B cell (primary cell): ENCODE results near the gene GAB3. TPM values are rescaled to one million over a fixed set of nuclear protein-coding genes. Genes with fewer than 3 reads are reported as not detected.

Source experiments
- ATAC-seq: fragments of 200-7000 bp; cut with Tn5 transposase; one replicate; pipeline ENCODE4 v1.10.0; 2021; ENCODE audit warnings: low read depth, mild to moderate bottlenecking, moderate number of reproducible peaks, moderate library complexity
- CTCF ChIA-PET: fragments of 350-600 bp; sonication (Branson Sonifier 250); formaldehyde crosslinking; loops from one replicate; lab custom pipeline; 2021; ENCODE audit warnings: antibody characterized with exemption, inconsistent platforms; lab: Charles Lee
- POLR2A ChIA-PET: fragments of 350-600 bp; sonication (Branson Sonifier 250); formaldehyde crosslinking; loops from one replicate; lab custom pipeline; 2021; ENCODE audit warnings: antibody characterized with exemption; lab: Charles Lee
- DNase-seq: peaks from one replicate; pipeline ENCODE4 v3.0.0; 2013
- H2AFZ ChIP-seq: 2 replicates; pipeline ENCODE4 v1.6.1; 2012; ENCODE audit warnings: mild to moderate bottlenecking, low read depth, low read length; ENCODE audit not compliant: insufficient read depth, poor library complexity, severe bottlenecking
- H3K27ac ChIP-seq, 2 donors: 1 replicate in 1 of 2; 2 replicates in 1 of 2; pipeline ENCODE4 v1.5.1; 2012 to 2013; ENCODE audit warnings: low read length in 2 of 2, mild to moderate bottlenecking in 2 of 2, moderate library complexity in 1 of 2
- H3K27me3 ChIP-seq, 4 experiments: fragments of 200-600 bp in 1 of 4; sonication (generic) in 1 of 4; replicated peaks in 1 of 4; 1 replicate in 2 of 4; 2 replicates in 2 of 4; pipeline versions ENCODE4 v1.6.1 to v1.7.0; 2013 to 2016; ENCODE audit warnings: low read length in 3 of 4, mild to moderate bottlenecking in 2 of 4, mixed read lengths in 1 of 4, moderate library complexity in 1 of 4; ENCODE audit not compliant: insufficient read depth in 4 of 4, control insufficient read depth in 3 of 4; ENCODE audit errors: control extremely low read depth in 1 of 4
- H3K36me3 ChIP-seq, 2 experiments: replicated peaks in 1 of 2; 1 replicate in 1 of 2; 2 replicates in 1 of 2; pipeline versions ENCODE4 v1.6.1 to v1.7.1; 2013; ENCODE audit warnings: low read length in 1 of 2; ENCODE audit not compliant: insufficient read depth in 2 of 2, control insufficient read depth in 1 of 2; ENCODE audit errors: control extremely low read depth in 1 of 2, extremely low read depth in 1 of 2
- H3K4me1 ChIP-seq, 2 donors: fragments of 200-600 bp in 1 of 2; sonication (generic) in 1 of 2; 1 replicate in 1 of 2; 2 replicates in 1 of 2; pipeline versions ENCODE4 v1.5.1 to v1.6.1; 2013 to 2017; ENCODE audit warnings: low read length in 2 of 2; ENCODE audit not compliant: control insufficient read depth in 2 of 2, insufficient read depth in 2 of 2
- H3K4me2 ChIP-seq: replicated peaks from 2 replicates; pipeline ENCODE3; 2012; ENCODE audit warnings: mild to moderate bottlenecking, low read depth, low read length; ENCODE audit not compliant: poor library complexity, severe bottlenecking
- H3K4me3 ChIP-seq, 5 experiments: fragments of 200-600 bp in 1 of 5; sonication (generic) in 1 of 5; 1 replicate in 3 of 5; 2 replicates in 2 of 5; pipeline versions ENCODE4 v1.5.1 to v1.7.0; 2011 to 2016; ENCODE audit warnings: low read length in 4 of 5, mild to moderate bottlenecking in 4 of 5, low read depth in 2 of 5, control low read depth in 1 of 5, moderate library complexity in 1 of 5; ENCODE audit not compliant: insufficient read depth in 1 of 5; ENCODE audit errors: control extremely low read depth in 1 of 5, extremely low read depth in 1 of 5
- H3K79me2 ChIP-seq: fragments of 200-600 bp; sonication (generic); one replicate; pipeline ENCODE4 v1.6.0; 2016; ENCODE audit warnings: low read length; ENCODE audit not compliant: control insufficient read depth, insufficient read depth
- H3K9ac ChIP-seq: fragments of 200-600 bp; sonication (generic); 2 replicates; pipeline ENCODE4 v1.6.1; 2017; ENCODE audit warnings: mild to moderate bottlenecking, low read length, moderate library complexity
- H3K9me3 ChIP-seq, 3 donors: one replicate each; pipeline versions ENCODE4 v1.6.1 to v1.7.1; 2013; ENCODE audit warnings: low read length in 2 of 3; ENCODE audit not compliant: control insufficient read depth in 2 of 3, insufficient read depth in 1 of 3; ENCODE audit errors: control extremely low read depth in 1 of 3
- H4K20me1 ChIP-seq: 2 replicates; pipeline ENCODE4 v1.6.0; 2012; ENCODE audit warnings: mild to moderate bottlenecking, low read length; ENCODE audit not compliant: insufficient read depth, control insufficient read depth, poor library complexity, severe bottlenecking
- H3K27ac Mint-ChIP-seq: one replicate; pipeline ENCODE4 v1.8.0; 2021; ENCODE audit warnings: mixed read lengths
- H3K27me3 Mint-ChIP-seq: one replicate; pipeline ENCODE4 v1.8.0; 2021; ENCODE audit warnings: mixed read lengths
- H3K4me1 Mint-ChIP-seq: one replicate; pipeline ENCODE4 v1.8.0; 2021; ENCODE audit warnings: mixed read lengths
- H3K4me3 Mint-ChIP-seq: one replicate; pipeline ENCODE4 v1.8.0; 2021; ENCODE audit warnings: mixed read lengths
- H3K9me3 Mint-ChIP-seq: one replicate; pipeline ENCODE4 v1.8.0; 2022; ENCODE audit warnings: mixed read lengths; ENCODE audit not compliant: insufficient read depth
- EZH2 ChIP-seq: IDR thresholded peaks from 2 replicates; pipeline ENCODE4 v1.6.1; 2012; ENCODE audit warnings: borderline replicate concordance, low read depth, mild to moderate bottlenecking, moderate library complexity, low read length; ENCODE audit not compliant: insufficient read depth, poor library complexity, severe bottlenecking
- WGBS: methylation state at CpG from one replicate; pipeline ENCODE4 v1.1.5; 2013; ENCODE audit warnings: missing lambda C conversion rate; ENCODE audit not compliant: insufficient coverage; 5-methylcytosine and 5-hydroxymethylcytosine counted together
- intact Hi-C: fragments of 100-400 bp; cut with micrococcal nuclease; formaldehyde crosslinking; loops from one replicate; pipeline ENCODE4 v1.10.0; 2022
- polyA plus RNA-seq: library from polyadenylated mRNA; depleted of rRNA; stranded (reverse); fragments of >200 nt; gene quantifications from 2 replicates; pipeline ENCODE4 v1.2.3, GENCODE V29; 2012
- total RNA-seq, 2 donors: library from RNA; stranded (reverse); fragments of 120-200 nt in 1 of 2; gene quantifications; 1 replicate in 1 of 2; 2 replicates in 1 of 2; pipeline versions ENCODE4 v1.2.3 to v1.2.4, GENCODE V29; 2013 to 2022
- TF ChIP-seq, protein P1 (sequence below): fragments of 200-600 bp; IDR thresholded peaks from one replicate; pipeline ENCODE4 v1.8.0; 2022; ENCODE audit warnings: antibody characterized with exemption, mild to moderate bottlenecking

GAB3 gene
- total and polyA plus RNA-seq, 2 donors (not counting 1 experiment from before 2014, with no cell fraction given) = 13.2 to 16.5 TPM

DNA sequence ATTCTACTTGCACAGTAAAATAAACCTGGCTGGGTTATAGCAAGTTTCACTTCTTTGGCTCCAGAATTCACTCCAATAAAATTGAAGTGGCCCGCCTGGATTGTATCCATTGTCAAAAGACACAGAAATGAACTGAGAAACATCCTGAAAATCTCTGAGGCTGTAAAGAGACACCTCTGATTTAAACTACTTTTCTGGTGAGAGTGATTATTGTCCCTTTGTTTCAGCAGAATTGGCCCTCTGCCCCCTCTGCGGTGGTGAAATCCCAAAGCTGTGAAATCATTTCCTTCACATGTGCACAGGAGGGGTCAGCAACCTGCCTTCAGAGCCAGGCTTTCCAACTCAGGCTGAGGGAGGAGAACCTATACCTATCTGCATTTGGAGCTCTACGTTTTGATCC, 23.0 kb downstream of the GAB3 start:
- no peak overlapping the region for H3K4me2 ChIP-seq
- Mint-ChIP-seq H3K27ac (no peak overlapping the region), H3K9me3 (no peaks in the 10 kb centered on the region), H3K4me3 (no peak overlapping the region), H3K27me3 (no peaks in the 10 kb centered on the region), H3K4me1 (peaks cover 61% of the 10 kb centered on the region)
- no peak for TF ChIP-seq EZH2
- TF ChIP-seq, protein P1, sequence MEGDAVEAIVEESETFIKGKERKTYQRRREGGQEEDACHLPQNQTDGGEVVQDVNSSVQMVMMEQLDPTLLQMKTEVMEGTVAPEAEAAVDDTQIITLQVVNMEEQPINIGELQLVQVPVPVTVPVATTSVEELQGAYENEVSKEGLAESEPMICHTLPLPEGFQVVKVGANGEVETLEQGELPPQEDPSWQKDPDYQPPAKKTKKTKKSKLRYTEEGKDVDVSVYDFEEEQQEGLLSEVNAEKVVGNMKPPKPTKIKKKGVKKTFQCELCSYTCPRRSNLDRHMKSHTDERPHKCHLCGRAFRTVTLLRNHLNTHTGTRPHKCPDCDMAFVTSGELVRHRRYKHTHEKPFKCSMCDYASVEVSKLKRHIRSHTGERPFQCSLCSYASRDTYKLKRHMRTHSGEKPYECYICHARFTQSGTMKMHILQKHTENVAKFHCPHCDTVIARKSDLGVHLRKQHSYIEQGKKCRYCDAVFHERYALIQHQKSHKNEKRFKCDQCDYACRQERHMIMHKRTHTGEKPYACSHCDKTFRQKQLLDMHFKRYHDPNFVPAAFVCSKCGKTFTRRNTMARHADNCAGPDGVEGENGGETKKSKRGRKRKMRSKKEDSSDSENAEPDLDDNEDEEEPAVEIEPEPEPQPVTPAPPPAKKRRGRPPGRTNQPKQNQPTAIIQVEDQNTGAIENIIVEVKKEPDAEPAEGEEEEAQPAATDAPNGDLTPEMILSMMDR = no peak
- no peaks in the 10 kb centered on the region for H3K27me3 ChIP-seq
- H2AFZ ChIP-seq = no peak overlapping the region
- H3K9ac ChIP-seq = no peak overlapping the region
- ATAC-seq (no peak), DNase-seq (no peak)
- no peak overlapping the region for H3K4me3 ChIP-seq
- H3K4me1 ChIP-seq = peaks cover 0 to 24% of the 10 kb centered on the region in 2 donors
- intact Hi-C loops = no loop called here
- POLR2A ChIA-PET = no interaction called here
- no peaks in the 10 kb centered on the region for H3K9me3 ChIP-seq
- CTCF ChIA-PET = no interaction called here
- H3K27ac ChIP-seq = no peak overlapping the region
- no peaks in the 10 kb centered on the region for H4K20me1 ChIP-seq
- 13% methylated on average over 1 of the region's 3 CpGs for WGBS
- H3K79me2 ChIP-seq = peaks cover 25% of the 10 kb centered on the region
- H3K36me3 ChIP-seq = no peaks in the 10 kb centered on the region

DNA sequence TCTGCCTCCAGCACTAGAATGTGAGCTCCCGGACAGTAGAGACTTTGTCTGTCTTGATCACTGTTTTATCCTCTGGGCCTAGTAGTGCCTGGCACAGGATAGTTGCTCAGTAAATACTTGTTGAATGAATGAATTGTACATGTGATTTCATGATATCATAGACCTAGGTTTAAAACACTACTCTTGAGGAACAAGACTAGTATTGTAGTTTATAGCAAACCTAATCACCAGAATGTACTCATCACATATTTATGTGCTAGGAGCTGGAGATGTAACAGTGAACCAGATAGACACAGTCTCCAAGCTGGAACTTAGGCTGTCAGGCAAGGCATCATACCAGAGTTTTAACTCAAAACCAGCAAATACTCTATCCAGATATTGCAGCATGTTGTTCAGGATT, 23.5 kb downstream of the GAB3 start:
- Histone ChIP-seq H3K4me2 (no peak overlapping the region), H3K9me3 (no peaks in the 10 kb centered on the region), H3K79me2 (peaks cover 29% of the 10 kb centered on the region), H2AFZ (no peak overlapping the region), H3K4me1 (peaks cover 0 to 19% of the 10 kb centered on the region in 2 donors), H3K27ac (no peak overlapping the region), H3K36me3 (no peaks in the 10 kb centered on the region), H3K4me3 (no peak overlapping the region), H3K9ac (no peak overlapping the region), H4K20me1 (no peaks in the 10 kb centered on the region), H3K27me3 (no peaks in the 10 kb centered on the region)
- TF ChIP-seq, protein P1 = no peak
- TF ChIP-seq EZH2 = no peak
- Mint-ChIP-seq H3K27ac (no peak overlapping the region), H3K27me3 (no peaks in the 10 kb centered on the region), H3K4me3 (no peak overlapping the region), H3K9me3 (no peaks in the 10 kb centered on the region), H3K4me1 (peaks cover 56% of the 10 kb centered on the region)
- no peak for ATAC-seq
- DNase-seq = no peak
- intact Hi-C loops = no loop called here
- CTCF ChIA-PET = no interaction called here
- POLR2A ChIA-PET = no interaction called here
- WGBS = no CpG with 5 or more reads among the region's 1 CpG
